Liver (tissue), 9 donors: ENCODE results near the gene AGPAT2. TPM values are rescaled to one million over a fixed set of nuclear protein-coding genes. Genes with fewer than 3 reads are reported as not detected.

Source experiments
- DNase-seq: peaks from one replicate; pipeline ENCODE4 v3.0.0-alpha.2; 2017; ENCODE audit warnings: low spot score
- H3K27ac ChIP-seq, 2 donors: one replicate each; pipeline ENCODE4 v1.7.0; 2013; ENCODE audit warnings: inconsistent platforms in 2 of 2, low read length in 2 of 2, control low read depth in 1 of 2, low read depth in 1 of 2, mild to moderate bottlenecking in 1 of 2
- H3K27me3 ChIP-seq, 4 donors: one replicate each; pipeline versions ENCODE4 v1.6.1 to v1.7.0; 2013; ENCODE audit warnings: low read length in 3 of 4, inconsistent platforms in 1 of 4, mild to moderate bottlenecking in 1 of 4, moderate library complexity in 1 of 4; ENCODE audit not compliant: control insufficient read depth in 4 of 4, insufficient read depth in 4 of 4
- H3K36me3 ChIP-seq, 4 donors: one replicate each; pipeline versions ENCODE4 v1.6.1 to v1.7.0; 2013; ENCODE audit warnings: low read length in 3 of 4, mild to moderate bottlenecking in 3 of 4, low read depth in 1 of 4, moderate library complexity in 1 of 4; ENCODE audit not compliant: control insufficient read depth in 4 of 4, insufficient read depth in 3 of 4
- H3K4me1 ChIP-seq, 4 donors: one replicate each; pipeline versions ENCODE4 v1.6.1 to v1.7.0; 2013; ENCODE audit warnings: low read length in 3 of 4, mild to moderate bottlenecking in 3 of 4, moderate library complexity in 1 of 4; ENCODE audit not compliant: control insufficient read depth in 4 of 4, insufficient read depth in 4 of 4
- H3K4me3 ChIP-seq, 3 donors: one replicate each; pipeline versions ENCODE4 v1.6.1 to v1.7.0; 2013; ENCODE audit warnings: low read length in 3 of 3, control low read depth in 1 of 3, low read depth in 1 of 3, mild to moderate bottlenecking in 1 of 3
- H3K9ac ChIP-seq, 2 donors: one replicate each; pipeline ENCODE4 v1.7.0; 2013; ENCODE audit warnings: low read length in 2 of 2, mild to moderate bottlenecking in 2 of 2, moderate library complexity in 2 of 2, control low read depth in 1 of 2, low read depth in 1 of 2
- H3K9me3 ChIP-seq, 4 donors: one replicate each; pipeline versions ENCODE4 v1.6.1 to v1.7.0; 2013; ENCODE audit warnings: low read length in 3 of 4; ENCODE audit not compliant: control insufficient read depth in 4 of 4
- EGR1 ChIP-seq, 2 donors: IDR thresholded peaks; 2 replicates each; pipeline ENCODE4 v1.6.1; 2016 to 2018; ENCODE audit warnings: antibody characterized with exemption in 2 of 2, low read depth in 2 of 2
- FOXA2 ChIP-seq: IDR thresholded peaks from 2 replicates; pipeline ENCODE4 v1.6.1; 2016; ENCODE audit warnings: antibody characterized with exemption
- GABPA ChIP-seq, 2 donors: IDR thresholded peaks in 1 of 2; conservative IDR thresholded peaks in 1 of 2; 2 replicates each; pipeline ENCODE4 v1.6.1; 2016; ENCODE audit warnings: antibody characterized with exemption in 2 of 2, mild to moderate bottlenecking in 1 of 2, moderate library complexity in 1 of 2
- HNF4A ChIP-seq, 2 donors: conservative IDR thresholded peaks; 2 replicates each; pipeline ENCODE4 v1.6.1; 2016; ENCODE audit warnings: antibody characterized with exemption in 2 of 2, mild to moderate bottlenecking in 2 of 2
- HNF4G ChIP-seq: IDR thresholded peaks from 2 replicates; pipeline ENCODE4 v1.6.1; 2016; ENCODE audit warnings: antibody characterized with exemption
- JUND ChIP-seq, 2 donors: IDR thresholded peaks; 2 replicates each; pipeline ENCODE4 v1.6.1; 2016; ENCODE audit warnings: antibody characterized with exemption in 2 of 2
- RXRA ChIP-seq, 2 donors: IDR thresholded peaks; 2 replicates each; pipeline ENCODE4 v1.6.1; 2017 to 2018; ENCODE audit warnings: antibody characterized with exemption in 2 of 2, mild to moderate bottlenecking in 1 of 2
- SP1 ChIP-seq: IDR thresholded peaks from 2 replicates; pipeline ENCODE4 v1.6.1; 2018; ENCODE audit warnings: antibody characterized with exemption, mild to moderate bottlenecking
- YY1 ChIP-seq: IDR thresholded peaks from 2 replicates; pipeline ENCODE4 v1.6.1; 2016; ENCODE audit warnings: antibody characterized with exemption, mild to moderate bottlenecking
- WGBS: extraction: QIAGEN DNeasy Blood & Tissue Kit; methylation state at CpG from one replicate; pipeline ENCODE4 v1.1.7; 2013; 5-methylcytosine and 5-hydroxymethylcytosine counted together
- polyA plus RNA-seq, 2 donors: library from polyadenylated mRNA; stranded (reverse) in 1 of 2; unstranded in 1 of 2; fragments of 200-250 nt in 1 of 2; fragments of >200 nt in 1 of 2; fragmentation: Nextera tagmentation in 1 of 2; extraction: Ambion mirVana in 1 of 2; gene quantifications; one replicate each; pipeline versions ENCODE4 v1.2.1 to v1.2.3, GENCODE V29; 2013 to 2015
- total RNA-seq, 2 donors: library from RNA; depleted of rRNA; stranded (reverse); fragments of >200 nt; gene quantifications; one replicate each; pipeline ENCODE4 v1.2.3, GENCODE V29; 2014
- TF ChIP-seq, protein P1 (sequence below): IDR thresholded peaks from 2 replicates; pipeline ENCODE4 v1.6.1; 2016; ENCODE audit warnings: antibody characterized with exemption
- TF ChIP-seq, protein P2 (sequence below): IDR thresholded peaks from 2 replicates; pipeline ENCODE4 v1.6.1; 2016; ENCODE audit warnings: antibody characterized with exemption
- TF ChIP-seq, protein P3 (sequence below): IDR thresholded peaks from 2 replicates; pipeline ENCODE4 v1.6.1; 2016; ENCODE audit warnings: antibody characterized with exemption
- TF ChIP-seq, protein P4 (sequence below): fragments of 150-350 bp; IDR thresholded peaks from 2 replicates; pipeline ENCODE4 v1.5.1; 2017; ENCODE audit warnings: improper control_type of control experiment, low read depth, low read length; ENCODE audit not compliant: missing input control
- donor health status: healthy.
- donor health status: healthy.
- donor health status: healthy.
- donor health status: healthy.
- donor health status: healthy.

Gene AGPAT2
- total and polyA plus RNA-seq, 4 donors = 75.1 to 222 (median 212) TPM

DNA sequence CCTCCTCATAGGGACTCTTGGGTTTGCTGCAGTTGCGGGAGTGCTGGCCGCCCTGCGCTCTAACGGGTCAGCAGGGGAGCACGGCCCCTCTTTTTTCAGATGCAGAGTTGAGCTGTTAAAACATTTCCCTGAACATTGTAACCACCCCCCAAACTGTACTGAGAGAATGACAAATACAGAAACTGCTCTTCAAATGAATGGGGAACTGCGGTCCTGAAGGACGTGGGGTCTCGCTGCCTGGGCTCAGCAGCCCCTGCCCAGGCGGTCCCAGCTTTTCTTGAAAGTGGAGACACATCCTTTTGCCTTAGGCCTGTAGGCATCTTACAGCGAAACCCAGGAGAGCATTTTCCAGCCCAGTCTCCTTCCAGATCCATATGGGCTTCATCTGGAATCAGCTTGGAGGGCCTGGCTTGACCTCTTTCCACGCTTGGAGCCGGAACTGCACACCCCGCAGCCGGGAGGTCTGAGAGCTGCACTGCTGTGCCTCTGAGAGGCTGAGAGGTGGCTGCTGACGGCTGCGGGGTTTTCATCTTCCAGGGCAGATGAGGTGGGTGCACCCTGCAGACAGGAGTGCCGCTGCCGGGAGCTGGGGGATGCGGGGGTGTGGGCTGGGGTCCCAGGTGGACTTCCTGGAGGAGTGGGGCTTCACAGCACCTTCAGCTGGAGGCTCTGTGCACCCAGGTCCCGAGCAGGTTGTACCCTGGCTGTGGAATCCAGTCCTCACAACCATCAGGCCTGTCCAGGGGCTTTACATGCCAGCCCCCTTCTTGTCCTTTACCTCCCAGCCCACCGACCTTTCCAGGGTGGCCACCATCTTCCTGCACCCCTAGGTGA, 1.2 kb upstream of the AGPAT2 start:
- Histone ChIP-seq H3K4me1 (peaks cover 37 to 73% (median 61%) of the 10 kb centered on the region in 4 donors), H3K36me3 (no peaks in the 10 kb centered on the region), H3K27me3 (no peaks in the 10 kb centered on the region), H3K9me3 (no peaks in the 10 kb centered on the region), H3K4me3 (no peak overlapping the region), H3K9ac (no peak overlapping the region), H3K27ac (peak overlapping the region; percentile 91 to 92)
- WGBS = 68% methylated on average over 21 of the region's 21 CpGs
- TF ChIP-seq JUND (IDR thresholded peaks at IDR 0.05) (no peak), FOXA2 (peak; percentile 0), GABPA (IDR thresholded peaks at IDR 0.05 in 1 of 2, conservative IDR thresholded peaks at IDR 0.05 in 1 of 2) (no peak), HNF4A (conservative IDR thresholded peaks at IDR 0.05) (no peak), SP1 (peak; percentile 10)
- no peak for DNase-seq

DNA sequence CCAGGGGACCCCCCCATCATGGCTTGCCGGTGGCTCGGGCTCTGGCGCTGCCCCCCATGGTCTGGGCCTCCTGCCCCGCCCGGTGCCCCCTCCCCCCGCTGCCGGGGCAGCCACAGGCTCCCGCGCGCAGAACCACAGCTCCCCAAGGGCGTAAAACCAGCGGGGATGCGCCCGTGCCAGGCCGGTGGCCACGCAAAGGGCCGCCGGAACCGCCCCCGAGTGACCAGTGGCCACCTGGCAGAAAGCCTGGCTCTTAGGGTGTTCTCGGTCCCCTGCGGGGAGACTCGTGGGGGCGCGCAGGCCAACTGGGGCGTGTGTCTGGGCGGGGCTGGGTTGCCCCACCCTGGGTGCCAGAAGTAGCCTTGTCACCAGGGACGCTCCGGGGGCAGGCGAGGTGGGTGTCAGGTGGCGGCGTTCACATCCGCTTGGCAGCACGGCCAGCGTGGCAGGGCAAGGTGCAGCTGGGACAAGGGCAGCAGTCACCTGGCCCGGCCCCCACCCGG, 515 bp upstream of the AGPAT2 start:
- no peak for DNase-seq
- H3K4me3 ChIP-seq = peak overlapping the region in 1 of 3 donors; percentile 89
- no peaks in the 10 kb centered on the region for H3K27me3 ChIP-seq
- H3K4me1 ChIP-seq = peaks cover 42 to 72% (median 59%) of the 10 kb centered on the region in 4 donors
- H3K9ac ChIP-seq = no peak overlapping the region
- H3K36me3 ChIP-seq = no peaks in the 10 kb centered on the region
- TF ChIP-seq RXRA (IDR thresholded peaks at IDR 0.05) (peak; percentile 81 to 85), FOXA2 (peak; percentile 11), SP1 (peak; percentile 87), YY1 (peak; percentile 39), GABPA (IDR thresholded peaks at IDR 0.05 in 1 of 2, conservative IDR thresholded peaks at IDR 0.05 in 1 of 2) (peak in 1 of 2 donors; percentile 68), JUND (IDR thresholded peaks at IDR 0.05) (peak in 1 of 2 donors; percentile 47), HNF4A (conservative IDR thresholded peaks at IDR 0.05) (peak; percentile 89 to 95), HNF4G (peak; percentile 75), EGR1 (IDR thresholded peaks at IDR 0.05; ENCODE audit: low read depth in 2 of 2) (peak in 1 of 2 donors; percentile 13)
- TF ChIP-seq, protein P1, sequence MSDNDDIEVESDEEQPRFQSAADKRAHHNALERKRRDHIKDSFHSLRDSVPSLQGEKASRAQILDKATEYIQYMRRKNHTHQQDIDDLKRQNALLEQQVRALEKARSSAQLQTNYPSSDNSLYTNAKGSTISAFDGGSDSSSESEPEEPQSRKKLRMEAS = peak; percentile 19
- TF ChIP-seq, protein P2, sequence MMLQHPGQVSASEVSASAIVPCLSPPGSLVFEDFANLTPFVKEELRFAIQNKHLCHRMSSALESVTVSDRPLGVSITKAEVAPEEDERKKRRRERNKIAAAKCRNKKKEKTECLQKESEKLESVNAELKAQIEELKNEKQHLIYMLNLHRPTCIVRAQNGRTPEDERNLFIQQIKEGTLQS = no peak
- TF ChIP-seq, protein P3, sequence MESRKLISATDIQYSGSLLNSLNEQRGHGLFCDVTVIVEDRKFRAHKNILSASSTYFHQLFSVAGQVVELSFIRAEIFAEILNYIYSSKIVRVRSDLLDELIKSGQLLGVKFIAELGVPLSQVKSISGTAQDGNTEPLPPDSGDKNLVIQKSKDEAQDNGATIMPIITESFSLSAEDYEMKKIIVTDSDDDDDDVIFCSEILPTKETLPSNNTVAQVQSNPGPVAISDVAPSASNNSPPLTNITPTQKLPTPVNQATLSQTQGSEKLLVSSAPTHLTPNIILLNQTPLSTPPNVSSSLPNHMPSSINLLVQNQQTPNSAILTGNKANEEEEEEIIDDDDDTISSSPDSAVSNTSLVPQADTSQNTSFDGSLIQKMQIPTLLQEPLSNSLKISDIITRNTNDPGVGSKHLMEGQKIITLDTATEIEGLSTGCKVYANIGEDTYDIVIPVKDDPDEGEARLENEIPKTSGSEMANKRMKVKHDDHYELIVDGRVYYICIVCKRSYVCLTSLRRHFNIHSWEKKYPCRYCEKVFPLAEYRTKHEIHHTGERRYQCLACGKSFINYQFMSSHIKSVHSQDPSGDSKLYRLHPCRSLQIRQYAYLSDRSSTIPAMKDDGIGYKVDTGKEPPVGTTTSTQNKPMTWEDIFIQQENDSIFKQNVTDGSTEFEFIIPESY = no peak
- TF ChIP-seq, protein P4, sequence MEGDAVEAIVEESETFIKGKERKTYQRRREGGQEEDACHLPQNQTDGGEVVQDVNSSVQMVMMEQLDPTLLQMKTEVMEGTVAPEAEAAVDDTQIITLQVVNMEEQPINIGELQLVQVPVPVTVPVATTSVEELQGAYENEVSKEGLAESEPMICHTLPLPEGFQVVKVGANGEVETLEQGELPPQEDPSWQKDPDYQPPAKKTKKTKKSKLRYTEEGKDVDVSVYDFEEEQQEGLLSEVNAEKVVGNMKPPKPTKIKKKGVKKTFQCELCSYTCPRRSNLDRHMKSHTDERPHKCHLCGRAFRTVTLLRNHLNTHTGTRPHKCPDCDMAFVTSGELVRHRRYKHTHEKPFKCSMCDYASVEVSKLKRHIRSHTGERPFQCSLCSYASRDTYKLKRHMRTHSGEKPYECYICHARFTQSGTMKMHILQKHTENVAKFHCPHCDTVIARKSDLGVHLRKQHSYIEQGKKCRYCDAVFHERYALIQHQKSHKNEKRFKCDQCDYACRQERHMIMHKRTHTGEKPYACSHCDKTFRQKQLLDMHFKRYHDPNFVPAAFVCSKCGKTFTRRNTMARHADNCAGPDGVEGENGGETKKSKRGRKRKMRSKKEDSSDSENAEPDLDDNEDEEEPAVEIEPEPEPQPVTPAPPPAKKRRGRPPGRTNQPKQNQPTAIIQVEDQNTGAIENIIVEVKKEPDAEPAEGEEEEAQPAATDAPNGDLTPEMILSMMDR = no peak
- H3K27ac ChIP-seq = peak overlapping the region; percentile 91 to 92
- 10% methylated on average over 37 of the region's 37 CpGs for WGBS
- no peaks in the 10 kb centered on the region for H3K9me3 ChIP-seq
